Embryonic facial prominence (tissue), 1 donor: ENCODE data around the gene CEBPG.

Source experiments
- DNase-seq: peaks from one replicate; pipeline ENCODE4 v3.0.0-alpha.2; 2016; ENCODE audit errors: extremely low spot score

The CEBPG gene

DNA sequence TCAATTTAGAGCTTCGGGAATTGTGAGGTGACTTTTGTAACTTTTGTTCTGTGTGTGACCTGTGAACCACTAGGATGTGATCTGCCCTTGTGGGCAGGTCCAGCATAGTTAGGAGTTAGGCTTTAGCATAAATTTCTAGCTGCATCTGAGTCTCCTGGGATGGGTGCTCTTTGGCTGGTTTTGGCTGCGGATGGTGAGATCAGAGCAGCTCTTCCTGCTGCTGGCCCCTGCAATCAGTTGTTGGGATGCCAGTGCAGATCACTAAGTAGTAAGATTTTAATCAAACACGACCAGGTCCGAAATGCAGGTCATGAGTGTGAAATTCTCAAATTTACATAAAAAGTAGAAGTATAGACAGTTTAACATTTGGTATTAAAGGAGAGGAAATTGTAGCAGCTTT lies 8.5 kb downstream of the CEBPG start:
- no peak for DNase-seq

DNA sequence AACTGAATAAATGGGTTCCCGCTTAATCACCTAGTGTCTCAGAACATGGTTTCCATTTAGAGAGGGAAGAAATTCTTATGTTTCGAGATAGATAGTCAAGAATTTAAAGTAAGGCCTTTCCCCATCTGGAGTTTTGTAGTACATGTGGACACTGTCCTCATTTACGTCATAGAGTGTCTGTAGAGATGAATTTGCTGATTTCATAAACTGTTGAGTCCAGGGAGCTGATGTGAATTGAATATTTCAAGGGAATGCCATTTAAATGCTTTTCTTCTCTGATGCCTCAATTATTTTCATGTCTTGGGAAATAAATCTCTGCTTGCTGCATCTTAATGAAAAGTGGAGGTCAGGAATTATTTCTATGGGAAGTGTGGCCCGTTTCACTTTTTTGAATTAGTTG lies 9.5 kb downstream of the CEBPG start:
- no peak for DNase-seq

DNA sequence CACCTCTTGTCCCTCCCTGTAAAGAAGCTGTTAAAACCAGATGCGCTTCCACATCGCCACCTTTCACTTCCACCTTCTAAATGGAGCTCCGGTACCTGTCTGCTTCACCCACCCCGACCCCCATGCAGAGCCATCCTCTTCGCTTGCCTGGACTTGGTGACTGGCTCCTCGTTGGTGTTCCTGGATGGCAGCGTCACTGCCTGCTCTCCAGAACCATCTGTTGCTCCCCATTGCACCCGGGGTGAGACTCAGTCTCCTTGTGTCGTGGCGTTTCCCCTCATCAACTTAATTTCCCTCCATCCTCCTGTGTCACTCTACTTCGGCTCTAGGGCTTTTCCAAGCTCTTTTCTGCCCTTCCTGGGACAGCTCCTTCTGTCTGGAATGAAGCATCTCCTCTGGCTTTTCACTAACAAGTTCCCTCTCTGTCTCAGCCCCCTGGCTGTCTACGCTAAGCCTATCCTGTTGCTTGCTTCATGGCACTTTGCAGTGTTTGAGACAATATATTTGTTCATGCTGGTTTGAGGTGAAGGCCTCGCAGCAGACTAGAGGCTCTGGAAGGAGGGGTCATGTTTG lies 10.3 kb downstream of the CEBPG start:
- DNase-seq = no peak

DNA sequence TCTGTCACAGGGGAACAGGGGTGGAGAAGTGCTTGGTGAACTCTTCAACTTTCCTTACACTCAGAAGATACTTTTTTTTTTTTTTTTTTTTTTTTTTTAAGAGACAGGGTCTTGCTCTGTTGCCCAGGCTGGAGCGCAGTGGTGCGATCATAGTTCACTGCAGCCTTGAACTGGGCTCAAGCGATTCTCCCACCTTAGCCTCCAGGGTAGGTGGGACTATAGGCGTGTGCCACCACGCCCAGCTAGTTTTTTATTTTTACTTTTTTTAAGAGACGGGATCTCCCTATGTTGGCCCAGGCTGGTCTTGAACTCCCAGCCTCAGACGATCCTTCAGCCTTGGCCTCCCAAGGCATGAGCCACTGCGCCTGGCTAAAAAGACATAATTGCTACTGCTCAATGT lies 11.5 kb downstream of the CEBPG start:
- DNase-seq = no peak

DNA sequence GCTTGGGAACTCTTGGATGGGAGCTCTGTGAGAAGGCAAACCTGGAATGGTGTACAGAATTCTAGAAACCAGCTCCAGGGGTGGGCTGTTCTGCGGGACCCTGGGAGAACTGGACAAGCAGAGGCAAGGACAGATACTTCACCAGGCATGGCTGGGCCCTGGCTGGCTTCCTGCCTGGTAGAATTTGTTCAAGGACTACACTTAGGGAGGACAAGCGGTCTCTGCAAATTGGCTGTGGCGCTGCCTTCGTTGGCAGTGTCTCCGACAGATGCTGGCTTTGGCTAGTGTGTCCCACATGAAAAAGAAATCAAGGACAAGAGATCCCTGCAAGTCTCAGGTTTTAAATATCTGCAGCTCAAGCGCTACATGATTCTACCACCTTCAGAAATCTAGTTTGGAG lies 12.4 kb downstream of the CEBPG start:
- no peak for DNase-seq

DNA sequence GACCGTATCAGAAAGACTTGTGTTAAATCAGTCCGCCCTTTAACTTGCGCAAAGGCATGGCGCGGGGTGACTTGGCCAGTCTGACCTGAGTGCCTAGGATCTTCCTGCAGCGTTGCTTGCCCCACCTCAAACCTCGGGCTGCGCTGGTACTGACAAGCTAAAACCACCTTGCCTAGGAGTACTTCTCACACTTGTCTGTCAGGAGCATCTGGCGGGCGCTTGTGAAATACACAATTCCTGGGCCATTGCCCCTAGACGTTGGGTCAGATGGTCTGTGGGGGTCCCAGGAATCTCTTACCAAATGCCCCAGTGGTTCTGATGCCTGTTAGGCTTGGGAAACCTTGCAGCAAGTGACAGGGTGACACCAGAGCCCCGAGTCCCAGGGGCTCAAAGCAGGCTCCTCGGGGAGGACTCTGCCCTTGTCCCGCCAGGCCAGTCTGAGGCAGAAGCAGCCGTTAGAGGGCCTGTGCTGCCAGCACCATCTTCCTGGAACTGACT lies 12.9 kb downstream of the CEBPG start:
- DNase-seq = no peak

DNA sequence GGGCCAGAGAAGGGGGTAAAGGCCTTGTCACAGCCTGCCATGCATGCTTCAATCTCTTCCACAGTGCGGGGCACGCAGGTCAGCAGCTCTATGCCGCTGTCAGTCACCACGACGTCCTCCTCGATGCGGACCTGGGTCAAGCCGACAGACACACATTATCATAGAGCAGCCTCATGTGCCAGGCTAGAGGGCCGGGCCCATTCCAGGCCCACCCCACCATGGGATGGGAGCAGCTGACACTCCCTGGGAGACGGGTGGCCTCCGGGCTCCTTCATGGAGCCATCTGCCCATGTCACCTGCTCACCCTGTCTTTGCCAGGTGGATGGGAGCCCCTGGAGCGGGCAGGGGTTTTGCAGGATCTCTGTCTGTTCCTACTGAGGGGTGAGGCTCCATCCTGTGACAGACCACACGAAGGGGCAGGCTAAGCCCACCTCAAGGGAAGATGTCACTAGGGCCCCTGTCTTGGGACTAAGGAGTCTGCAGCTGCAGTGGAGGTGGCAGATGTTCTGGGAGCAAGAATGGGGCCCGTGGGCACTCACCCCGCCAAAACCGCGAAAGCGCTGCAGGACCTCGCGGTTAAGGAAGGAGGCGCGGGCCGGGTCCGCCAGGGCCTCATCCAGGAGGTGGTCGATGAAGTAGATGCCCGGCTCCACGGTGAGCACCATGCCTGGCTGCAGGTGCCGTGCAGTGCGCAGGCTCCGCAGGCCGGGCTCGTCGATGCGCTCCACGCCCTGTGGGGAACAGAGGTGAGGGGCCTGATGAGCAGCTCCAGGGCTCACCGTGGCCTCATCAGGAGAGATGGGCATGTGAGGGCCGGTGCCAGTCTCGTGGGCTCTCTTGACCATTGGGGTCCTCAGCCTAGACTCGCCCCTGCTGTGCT lies 14.1 kb downstream of the CEBPG start:
- no peak for DNase-seq

DNA sequence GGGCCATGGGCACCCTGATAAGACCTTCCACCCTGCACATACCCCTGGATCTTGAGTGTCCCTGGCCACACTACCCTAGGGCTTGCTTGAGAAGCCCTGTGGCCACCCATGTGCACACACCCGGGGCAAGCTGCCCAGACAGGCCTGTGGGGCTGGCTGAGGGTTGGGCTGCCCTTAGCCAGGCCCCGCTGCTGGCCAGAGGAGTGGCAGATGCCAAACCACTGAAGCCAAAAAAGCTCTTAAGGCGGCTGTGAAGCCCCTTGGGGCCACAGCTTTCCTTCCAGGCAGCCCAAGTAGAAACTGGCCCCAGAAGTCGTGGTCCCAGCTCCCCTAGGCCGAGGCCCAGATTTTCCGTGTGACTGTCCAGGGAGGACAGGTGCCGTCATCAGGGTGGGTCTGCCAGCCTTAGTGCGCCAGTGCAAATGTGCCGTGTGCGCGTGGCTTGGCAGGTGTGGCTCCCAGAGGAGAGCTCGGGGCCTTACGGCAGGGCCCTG lies 14.8 kb downstream of the CEBPG start:
- DNase-seq = no peak

DNA sequence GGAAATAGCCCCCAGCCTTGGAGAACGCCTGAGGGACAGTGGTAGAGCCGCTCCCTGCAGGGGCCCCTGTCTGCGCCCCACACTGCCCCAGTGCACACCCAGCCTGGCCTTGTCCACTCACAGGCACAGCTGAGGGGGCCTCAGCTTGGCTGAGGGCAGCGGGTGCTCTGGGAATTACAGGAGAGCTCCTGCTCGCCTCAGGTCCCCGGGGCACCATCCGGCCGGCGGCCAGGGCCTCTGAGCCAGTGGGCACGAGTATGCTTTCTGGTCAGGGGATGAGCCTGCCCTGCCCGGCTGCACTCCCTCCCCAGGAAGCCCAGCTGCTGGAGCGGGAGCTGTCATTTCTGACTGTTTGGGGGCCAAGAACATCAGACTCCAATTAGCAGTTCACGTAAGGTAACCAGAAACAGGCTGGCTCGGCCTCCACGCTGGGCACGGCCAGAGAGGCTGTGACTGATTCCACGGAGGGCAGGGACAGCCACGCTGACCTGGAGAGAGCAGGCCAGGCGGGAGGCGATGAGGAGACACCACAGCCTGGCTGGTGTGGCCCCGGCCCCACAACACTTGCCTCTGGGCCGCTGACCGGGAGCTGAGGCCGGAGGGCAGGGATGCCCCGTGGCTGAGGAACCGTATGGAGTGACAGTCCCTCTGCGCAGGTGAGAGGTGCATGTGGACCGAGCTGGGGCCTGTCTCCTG lies 15.4 kb downstream of the CEBPG start:
- no peak for DNase-seq

DNA sequence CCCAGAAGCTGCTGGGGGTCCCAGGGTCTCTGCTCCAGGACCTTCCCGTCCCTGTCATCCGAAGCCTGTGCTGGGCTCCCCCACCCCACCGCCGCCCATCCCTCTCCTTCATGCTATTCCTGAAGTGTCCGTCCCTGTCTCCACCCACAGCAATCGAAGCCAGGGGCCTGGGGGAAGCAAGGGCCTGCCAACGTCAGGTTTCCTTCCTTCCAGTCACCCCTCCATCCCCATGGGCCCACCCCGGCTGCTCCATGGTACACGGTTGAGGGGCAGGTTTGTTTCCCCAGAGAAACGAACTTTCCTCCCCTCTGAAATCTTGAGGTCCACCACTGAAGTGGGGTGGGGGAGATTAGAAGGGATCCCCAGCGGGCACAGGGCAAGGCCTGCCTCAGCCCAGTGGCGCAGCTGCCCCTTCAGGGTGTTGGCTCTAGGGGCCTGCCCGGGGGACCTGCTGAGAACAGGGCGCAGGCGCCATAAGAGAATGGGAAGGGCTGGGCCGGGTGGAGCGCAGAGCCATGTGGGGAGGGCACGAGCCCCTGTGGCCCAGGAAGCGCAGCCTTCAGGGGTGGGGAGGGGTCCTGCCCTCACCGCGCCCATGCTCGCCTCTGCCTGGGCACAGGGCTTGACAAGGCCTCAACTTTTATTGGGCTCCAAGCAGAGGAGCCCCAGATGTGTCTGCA lies 16.1 kb downstream of the CEBPG start:
- DNase-seq = no peak

DNA sequence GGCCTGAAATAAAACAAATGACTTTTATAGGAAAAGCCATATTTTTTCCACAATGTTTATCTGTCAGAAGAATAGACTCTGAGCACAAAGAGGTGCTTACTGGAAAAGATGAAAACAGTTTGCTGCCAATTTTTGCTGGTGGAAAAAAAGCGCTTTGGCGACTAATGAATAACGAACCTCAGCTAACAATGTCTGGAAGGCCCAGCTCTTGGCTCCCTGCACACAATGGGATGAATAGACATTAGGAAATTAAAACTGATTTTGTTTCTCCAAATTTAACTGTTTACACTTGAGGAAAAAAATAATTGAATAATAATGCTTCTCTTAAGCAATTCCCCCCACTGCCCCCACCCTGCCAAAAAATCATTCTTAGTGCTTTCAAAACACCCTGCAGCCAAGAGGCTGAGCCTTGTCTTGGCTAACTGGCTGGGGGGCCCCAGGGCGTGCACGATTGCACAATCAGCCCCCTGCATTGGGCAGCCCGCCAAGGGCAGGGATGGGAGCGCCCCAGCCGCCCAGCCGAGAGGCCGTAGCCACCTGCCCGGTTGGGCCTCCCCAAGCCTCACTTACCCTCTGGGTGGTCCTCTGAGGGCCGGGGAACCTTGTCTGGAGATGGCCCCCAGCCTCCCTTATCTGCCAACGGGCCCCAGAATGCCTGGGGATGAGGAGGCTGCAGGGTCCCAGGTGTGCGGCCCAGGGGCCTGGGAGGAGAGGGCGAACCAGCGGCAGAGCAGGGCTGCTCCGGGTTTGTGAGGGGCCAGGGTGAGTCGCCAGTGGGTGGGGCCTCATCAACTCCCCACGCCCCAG lies 16.8 kb downstream of the CEBPG start:
- DNase-seq = no peak

DNA sequence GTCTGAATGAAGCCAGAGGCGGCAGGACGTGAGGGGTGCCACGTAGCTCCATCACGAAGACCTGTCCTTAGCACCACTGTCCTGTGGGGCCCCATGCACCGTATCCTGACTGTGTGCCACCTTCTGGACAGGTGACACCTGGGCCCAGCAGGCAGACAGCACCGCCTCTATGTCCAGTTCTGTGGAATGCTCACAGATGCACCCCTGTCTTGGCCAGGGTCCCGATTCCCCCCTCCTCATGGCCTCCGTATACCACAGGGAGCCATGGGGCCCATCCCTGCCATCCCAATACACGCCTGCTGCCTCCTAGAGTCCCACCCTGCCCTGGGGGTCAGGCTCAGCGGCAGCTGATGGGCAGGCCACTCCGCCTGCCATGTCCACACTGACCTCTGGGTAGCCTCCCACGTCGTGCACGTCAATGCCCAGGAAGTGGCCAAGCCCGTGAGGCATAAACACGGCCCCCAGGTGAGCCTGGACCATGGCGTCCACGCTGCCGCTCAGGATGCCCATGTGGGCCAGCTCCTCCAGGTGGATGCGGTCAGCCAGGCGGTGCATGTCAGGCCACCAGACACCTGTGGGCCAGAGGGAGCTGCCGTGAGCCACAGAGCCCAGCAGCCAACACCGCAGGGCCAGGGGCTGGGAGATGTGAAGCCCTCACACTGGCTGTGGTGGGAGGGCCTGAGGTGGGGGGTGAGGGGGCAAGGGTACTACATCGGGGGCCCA lies 17.6 kb downstream of the CEBPG start:
- DNase-seq = no peak

DNA sequence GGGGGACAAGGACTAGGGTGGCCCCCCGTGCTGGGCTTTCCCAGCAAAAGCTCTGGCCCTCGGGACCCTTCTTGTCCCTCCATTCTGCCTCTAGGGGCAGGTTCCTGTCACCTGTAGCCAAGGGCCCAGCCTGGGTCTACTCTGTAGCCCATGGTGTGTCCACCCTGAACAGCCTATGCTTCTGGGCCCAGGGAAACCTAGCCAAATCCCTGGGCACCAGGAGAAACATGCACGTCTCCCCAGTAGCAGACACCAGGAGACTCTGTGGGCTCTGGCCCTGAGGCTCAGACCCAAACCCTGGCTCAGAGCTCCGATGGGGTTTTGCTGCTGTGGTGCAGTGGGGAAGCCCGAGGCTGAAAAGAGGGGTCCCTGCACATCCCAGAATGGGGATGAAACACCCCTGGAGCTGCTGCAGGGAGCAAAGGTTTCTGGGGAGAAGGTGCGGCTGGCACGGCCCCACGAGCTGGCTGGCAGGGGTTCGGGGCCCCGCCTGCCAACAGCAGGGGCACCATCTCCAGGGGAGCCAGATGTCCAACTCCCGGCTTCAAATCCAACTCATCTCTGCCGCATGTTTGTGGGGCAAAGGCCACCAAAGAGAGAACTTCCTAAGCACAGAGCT lies 18.2 kb downstream of the CEBPG start:
- DNase-seq = no peak

DNA sequence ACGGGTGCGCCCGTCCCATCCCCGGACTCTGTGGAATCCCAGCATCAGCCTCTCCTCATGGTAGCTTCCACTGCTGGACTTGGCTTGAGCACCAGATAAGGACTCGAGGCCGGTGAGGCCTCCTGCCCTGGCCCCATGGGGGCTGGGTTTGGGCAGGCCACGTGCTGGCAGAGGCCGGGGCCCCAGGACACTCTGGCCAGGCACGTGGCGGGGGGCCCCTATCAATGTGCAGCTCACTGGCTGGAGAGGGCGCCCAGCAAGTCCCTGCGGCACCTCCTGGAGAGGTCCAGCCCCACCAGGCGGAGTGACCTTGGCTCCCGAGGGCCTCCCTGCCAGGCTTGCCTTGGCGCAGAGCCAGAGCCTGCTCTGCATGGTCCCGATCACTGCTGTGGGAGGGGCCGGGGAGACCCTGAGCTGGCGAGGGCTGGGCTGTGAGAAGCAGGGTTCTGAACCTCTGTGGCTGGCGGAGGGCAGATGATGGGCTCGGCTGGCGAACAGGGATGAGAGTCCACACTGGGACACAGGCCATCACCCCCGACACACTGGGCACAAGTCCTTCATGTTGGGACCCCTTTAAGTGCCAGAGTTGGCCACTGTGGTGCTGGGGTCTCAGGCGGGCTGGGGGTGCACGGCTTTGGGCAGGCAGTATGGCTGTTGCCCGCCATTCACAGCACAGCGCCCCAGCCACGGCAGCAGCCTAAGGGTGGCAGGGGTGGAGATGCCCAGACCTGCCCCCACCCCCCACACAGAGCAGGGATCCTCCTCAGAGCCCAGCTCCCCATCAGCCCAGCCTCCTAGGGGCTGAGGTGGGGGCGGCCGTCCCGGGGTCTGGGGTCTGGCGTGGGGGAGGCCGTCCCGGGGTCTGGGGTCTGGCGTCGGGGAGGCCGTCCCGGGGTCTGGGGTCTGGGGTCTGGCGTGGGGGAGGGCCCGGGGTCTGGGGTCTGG lies 19.1 kb downstream of the CEBPG start:
- no peak for DNase-seq

DNA sequence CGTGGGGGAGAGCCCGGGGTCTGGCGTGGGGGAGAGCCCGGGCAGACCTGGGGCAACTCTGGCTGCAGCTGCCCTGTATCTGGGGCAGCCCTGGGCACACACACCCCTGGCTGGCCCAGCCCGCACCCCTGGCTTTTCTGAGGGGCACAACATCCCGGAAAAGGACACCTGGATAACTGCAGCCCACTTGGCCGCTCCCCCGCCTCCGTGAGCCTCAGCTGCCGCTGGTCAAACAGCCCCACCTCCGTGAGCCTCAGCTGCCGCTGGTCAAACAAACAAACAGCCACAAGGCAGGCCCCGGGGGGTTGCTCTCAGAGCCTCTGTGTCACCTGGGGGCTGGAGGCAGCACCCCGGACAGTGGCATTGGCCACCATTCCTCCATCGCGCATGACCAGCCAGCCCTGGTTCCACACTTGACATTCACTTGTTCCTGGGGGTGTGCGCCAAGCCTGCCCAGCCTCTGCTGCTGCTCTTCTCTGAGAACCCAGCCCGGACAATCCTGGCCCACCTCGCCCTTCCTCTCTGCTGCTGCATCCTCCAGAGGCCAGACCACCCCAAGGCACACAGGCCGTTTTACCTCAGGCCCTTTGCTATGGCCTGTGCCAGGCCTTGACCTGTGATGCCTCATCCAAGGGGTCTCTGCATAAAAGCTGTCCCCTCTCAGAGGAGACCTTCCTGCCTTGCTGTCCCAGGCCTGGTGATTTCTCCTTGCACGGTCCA lies 19.9 kb downstream of the CEBPG start:
- no peak for DNase-seq

DNA sequence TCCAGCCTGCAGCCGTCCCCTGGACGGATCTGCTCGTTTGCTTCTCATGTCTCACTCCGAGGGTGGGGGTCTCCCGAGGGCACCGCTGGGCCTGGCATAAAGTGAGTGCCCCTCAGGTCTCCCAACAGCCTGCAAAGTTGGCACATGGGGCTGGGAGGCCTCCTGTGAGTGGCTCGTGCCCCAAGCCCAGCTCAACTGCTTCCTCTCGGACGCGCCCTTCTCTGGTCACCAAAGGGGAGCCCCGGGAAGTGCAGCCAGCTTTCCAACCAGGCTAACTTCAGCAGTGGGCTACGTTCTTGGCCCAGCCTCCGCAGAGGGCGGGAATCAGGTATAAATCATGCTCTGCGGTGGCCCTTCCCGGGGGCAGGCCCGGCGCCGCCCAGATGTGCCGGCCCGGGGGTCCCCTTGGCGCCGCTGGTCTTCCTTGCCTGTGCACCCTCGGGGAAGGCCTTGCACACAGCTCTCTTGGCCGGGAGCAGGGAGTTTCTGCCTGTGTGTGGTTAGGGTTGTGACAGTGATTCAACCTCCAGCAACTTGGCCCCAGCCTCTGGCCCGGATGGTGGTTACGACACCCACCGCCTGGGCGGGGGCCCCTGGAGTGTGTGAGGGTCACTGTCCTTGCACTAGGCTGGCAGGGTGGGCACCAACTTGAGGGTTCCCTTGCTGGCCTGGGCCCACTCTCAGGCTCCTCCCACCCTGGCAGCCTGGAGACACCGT lies 20.7 kb downstream of the CEBPG start:
- DNase-seq = no peak

DNA sequence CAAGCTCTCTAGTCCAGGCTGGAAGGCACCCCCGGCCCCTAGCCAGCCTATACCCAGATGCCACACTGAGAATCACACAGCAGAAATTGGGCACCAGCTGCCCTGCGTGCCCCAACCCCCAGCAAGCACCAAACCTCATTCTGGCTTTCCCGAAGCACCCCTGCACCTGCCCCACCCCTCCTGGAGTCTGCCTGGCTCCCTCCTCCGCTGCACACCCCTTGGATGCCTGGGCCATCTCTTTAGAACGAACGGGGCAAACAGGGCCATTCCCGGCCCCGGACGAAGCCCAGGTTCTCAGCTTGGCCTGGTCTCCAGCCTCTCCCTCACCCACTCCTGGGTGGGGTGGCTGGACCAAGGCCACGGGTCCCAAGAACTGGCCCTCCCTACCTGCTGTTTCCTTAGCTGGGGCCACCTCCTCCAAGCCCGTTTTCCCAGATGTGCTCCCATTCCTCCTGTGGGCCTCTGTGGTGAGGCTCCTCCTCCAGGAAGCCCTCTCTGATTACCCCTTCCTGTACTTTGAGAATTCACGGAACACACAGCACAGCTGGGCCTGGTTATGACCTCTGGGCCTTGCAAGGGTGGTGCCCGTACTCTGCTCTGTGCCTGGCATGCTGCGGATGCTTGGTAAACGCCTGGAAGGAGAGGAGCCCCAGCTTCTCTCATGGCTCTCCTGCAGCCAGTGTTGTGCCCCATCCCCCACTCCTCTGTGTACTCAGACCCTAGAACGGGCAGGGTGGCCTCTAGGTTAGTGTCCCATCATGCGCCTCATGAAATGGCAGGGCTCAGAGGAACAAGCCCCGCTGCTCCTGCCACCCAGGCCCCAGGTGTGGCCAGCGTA lies 21.4 kb downstream of the CEBPG start:
- DNase-seq = no peak
